ENCODE data around the gene ERMN. TPM values are rescaled to one million over a fixed set of nuclear protein-coding genes. Genes with fewer than 3 reads are reported as not detected.
"Not testable (repeated sequence)": the region's sequence is repeated elsewhere in the genome, so short reads cannot be mapped to it uniquely, and the experiment has no call there.

The ERMN gene
- total RNA-seq: not detected in 2 replicates
- long read RNA-seq, partial matches to known transcripts: 0 of 1 reads
- long read RNA-seq, other reads (novel, unspliced or antisense): 1 of 1 reads

DNA sequence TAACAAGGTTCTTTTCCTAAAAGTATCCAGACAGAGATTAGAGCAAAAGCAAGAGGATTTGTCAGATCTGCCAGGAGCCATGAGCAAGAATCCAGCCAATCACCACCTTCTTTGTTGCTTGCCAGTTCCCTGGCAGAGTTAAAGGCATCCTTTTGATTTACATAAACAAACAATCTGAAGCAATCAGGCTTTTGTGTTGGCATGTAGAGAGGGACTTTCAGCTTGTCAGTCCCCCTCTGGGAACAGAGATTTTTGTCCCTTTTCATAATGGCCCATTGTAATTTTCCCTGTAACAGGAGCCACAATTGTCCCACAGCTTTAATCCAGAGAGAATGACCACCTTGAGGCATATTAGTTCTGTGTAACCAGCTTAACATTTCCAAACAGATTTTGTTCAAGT, at the start of gene ERMN:
Gene ERMN, minus strand, starts transcription at position 39 of the 400 bp plus-strand sequence. CDS start 182 bp downstream, outside the sequence.
- H3K4me1 Mint-ChIP-seq (ENCODE audit: unreplicated experiment): peaks cover 29% of the 10 kb centered on the region
- DNase-seq (ENCODE audit: extremely low spot score, unreplicated experiment): no peak
- no peaks in the 10 kb centered on the region for H3K9me3 Mint-ChIP-seq (ENCODE audit: unreplicated experiment)
- no peak within 1 kb of the TSS for H3K27ac Mint-ChIP-seq (ENCODE audit: unreplicated experiment)
- no peak within 1 kb of the TSS for H3K4me3 Mint-ChIP-seq (ENCODE audit: unreplicated experiment)
- H3K27me3 Mint-ChIP-seq (ENCODE audit: unreplicated experiment): peaks cover 16% of the 10 kb centered on the region
- H3K36me3 Mint-ChIP-seq (ENCODE audit: unreplicated experiment): no peaks in the 10 kb centered on the region
- TF ChIP-seq, protein P1, sequence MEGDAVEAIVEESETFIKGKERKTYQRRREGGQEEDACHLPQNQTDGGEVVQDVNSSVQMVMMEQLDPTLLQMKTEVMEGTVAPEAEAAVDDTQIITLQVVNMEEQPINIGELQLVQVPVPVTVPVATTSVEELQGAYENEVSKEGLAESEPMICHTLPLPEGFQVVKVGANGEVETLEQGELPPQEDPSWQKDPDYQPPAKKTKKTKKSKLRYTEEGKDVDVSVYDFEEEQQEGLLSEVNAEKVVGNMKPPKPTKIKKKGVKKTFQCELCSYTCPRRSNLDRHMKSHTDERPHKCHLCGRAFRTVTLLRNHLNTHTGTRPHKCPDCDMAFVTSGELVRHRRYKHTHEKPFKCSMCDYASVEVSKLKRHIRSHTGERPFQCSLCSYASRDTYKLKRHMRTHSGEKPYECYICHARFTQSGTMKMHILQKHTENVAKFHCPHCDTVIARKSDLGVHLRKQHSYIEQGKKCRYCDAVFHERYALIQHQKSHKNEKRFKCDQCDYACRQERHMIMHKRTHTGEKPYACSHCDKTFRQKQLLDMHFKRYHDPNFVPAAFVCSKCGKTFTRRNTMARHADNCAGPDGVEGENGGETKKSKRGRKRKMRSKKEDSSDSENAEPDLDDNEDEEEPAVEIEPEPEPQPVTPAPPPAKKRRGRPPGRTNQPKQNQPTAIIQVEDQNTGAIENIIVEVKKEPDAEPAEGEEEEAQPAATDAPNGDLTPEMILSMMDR (IDR thresholded peaks at IDR 0.05): no peak

GRCh38 chr2:157375384-157375783, 49.8 kb upstream of the ERMN start:
- H3K4me1 Mint-ChIP-seq (ENCODE audit: unreplicated experiment): peaks cover 8% of the 10 kb centered on the region
- TF ChIP-seq, protein P1 (IDR thresholded peaks at IDR 0.05): no peak
- no peak overlapping the region for H3K4me3 Mint-ChIP-seq (ENCODE audit: unreplicated experiment)
- H3K9me3 Mint-ChIP-seq (ENCODE audit: unreplicated experiment): peaks cover 16% of the 10 kb centered on the region
- H3K27me3 Mint-ChIP-seq (ENCODE audit: unreplicated experiment): peaks cover 6% of the 10 kb centered on the region
- no peak overlapping the region for H3K27ac Mint-ChIP-seq (ENCODE audit: unreplicated experiment)
- H3K36me3 Mint-ChIP-seq (ENCODE audit: unreplicated experiment): no peaks in the 10 kb centered on the region
- DNase-seq (ENCODE audit: extremely low spot score, unreplicated experiment): no peak

DNA sequence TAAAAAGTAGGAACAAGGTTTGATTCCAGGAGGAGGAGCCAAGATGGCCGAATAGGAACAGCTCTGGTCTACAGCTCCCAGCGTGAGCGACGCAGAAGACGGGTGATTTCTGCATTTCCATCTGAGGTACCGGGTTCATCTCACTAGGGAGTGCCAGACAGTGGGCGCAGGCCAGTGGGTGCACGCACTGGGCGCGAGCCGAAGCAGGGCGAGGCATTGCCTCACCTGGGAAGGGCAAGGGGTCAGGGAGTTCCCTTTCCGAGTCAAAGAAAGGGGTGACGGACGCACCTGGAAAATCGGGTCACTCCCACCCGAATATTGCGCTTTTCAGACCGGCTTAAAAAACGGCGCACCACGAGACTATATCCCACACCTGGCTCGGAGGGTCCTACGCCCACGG, 42.9 kb upstream of the ERMN start:
- H3K27me3 Mint-ChIP-seq (ENCODE audit: unreplicated experiment); H3K36me3 Mint-ChIP-seq (ENCODE audit: unreplicated experiment); H3K9me3 Mint-ChIP-seq (ENCODE audit: unreplicated experiment); DNase-seq (ENCODE audit: extremely low spot score, unreplicated experiment); H3K27ac Mint-ChIP-seq (ENCODE audit: unreplicated experiment); H3K4me3 Mint-ChIP-seq (ENCODE audit: unreplicated experiment): not testable (repeated sequence)
- peaks cover 19% of the 10 kb centered on the region for H3K4me1 Mint-ChIP-seq (ENCODE audit: unreplicated experiment)

DNA sequence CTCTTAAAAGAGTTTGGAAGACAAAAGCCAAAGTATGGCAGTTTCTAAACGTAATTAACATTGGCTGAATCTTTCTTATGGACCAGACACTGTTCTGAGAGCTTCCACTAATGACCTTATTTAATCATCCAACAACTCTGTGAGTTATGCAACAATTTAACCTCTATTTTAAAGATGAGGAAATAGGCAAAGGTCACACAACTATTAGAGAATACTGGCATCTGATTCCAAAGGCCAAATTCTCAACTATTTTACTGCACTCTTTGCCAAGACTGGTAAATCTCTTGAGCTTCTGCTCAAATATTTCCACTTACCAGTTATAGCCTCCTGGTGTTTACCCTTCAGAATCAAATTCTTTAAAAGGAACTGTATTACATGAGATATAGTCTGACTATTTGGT, 42.1 kb upstream of the ERMN start:
- Mint-ChIP-seq H3K4me1 (ENCODE audit: unreplicated experiment) (peaks cover 24% of the 10 kb centered on the region), H3K27me3 (ENCODE audit: unreplicated experiment) (peaks cover 2% of the 10 kb centered on the region), H3K27ac (ENCODE audit: unreplicated experiment) (no peak overlapping the region), H3K36me3 (ENCODE audit: unreplicated experiment) (no peaks in the 10 kb centered on the region), H3K9me3 (ENCODE audit: unreplicated experiment) (no peaks in the 10 kb centered on the region), H3K4me3 (ENCODE audit: unreplicated experiment) (no peak overlapping the region)
- no peak for DNase-seq (ENCODE audit: extremely low spot score, unreplicated experiment)
- TF ChIP-seq, protein P1 (IDR thresholded peaks at IDR 0.05): no peak

- Mint-ChIP-seq H3K4me3 (ENCODE audit: unreplicated experiment) (no peak overlapping the region), H3K27ac (ENCODE audit: unreplicated experiment) (peak overlapping the region; percentile 48), H3K4me1 (ENCODE audit: unreplicated experiment) (peaks cover 24% of the 10 kb centered on the region), H3K27me3 (ENCODE audit: unreplicated experiment) (peaks cover 2% of the 10 kb centered on the region), H3K36me3 (ENCODE audit: unreplicated experiment) (no peaks in the 10 kb centered on the region), H3K9me3 (ENCODE audit: unreplicated experiment) (peaks cover 6% of the 10 kb centered on the region)
- TF ChIP-seq, protein P1 (IDR thresholded peaks at IDR 0.05): no peak
- no peak for DNase-seq (ENCODE audit: extremely low spot score, unreplicated experiment)
These were observed 38.8 kb upstream of the ERMN start for GRCh38 chr2:157364257-157364974.

Measured in osteocyte (in vitro differentiated cells).